ENCODE results near the gene DNMT1. TPM values are rescaled to one million over a fixed set of nuclear protein-coding genes. Genes with fewer than 3 reads are reported as not detected.

DNMT1 gene
- total RNA-seq, 1 donor from 2014 or later = 43.0 TPM

GRCh38 chr19:10138879-10139795 is 55.6 kb downstream of the DNMT1 start:
- DNase-seq = no peak

- no peak for DNase-seq
These were observed 56.7 kb downstream of the DNMT1 start for GRCh38 chr19:10137751-10138682.

- DNase-seq = no peak
These were observed 57.8 kb downstream of the DNMT1 start for GRCh38 chr19:10136936-10137335.

- no peak for DNase-seq
These were observed 59.0 kb downstream of the DNMT1 start for GRCh38 chr19:10135551-10136334.

- DNase-seq = no peak
These were observed 60.7 kb downstream of the DNMT1 start for GRCh38 chr19:10134040-10134439.

- DNase-seq = no peak
These were observed 61.2 kb downstream of the DNMT1 start for GRCh38 chr19:10133596-10133995.

GRCh38 chr19:10132905-10133304 is 61.8 kb downstream of the DNMT1 start:
- DNase-seq = no peak

- no peak for DNase-seq
These were observed 68.5 kb downstream of the DNMT1 start for GRCh38 chr19:10126213-10126639.

GRCh38 chr19:10124429-10124828 is 70.3 kb downstream of the DNMT1 start:
- DNase-seq = no peak

- DNase-seq = peak; percentile 22
These were observed 72.7 kb downstream of the DNMT1 start for GRCh38 chr19:10122045-10122444.

GRCh38 chr19:10120538-10121189 is 74.1 kb downstream of the DNMT1 start:
- peak; percentile 55 for DNase-seq

- no peak for DNase-seq
These were observed 75.8 kb downstream of the DNMT1 start for GRCh38 chr19:10118960-10119359.

- DNase-seq = no peak
These were observed 77.7 kb downstream of the DNMT1 start for GRCh38 chr19:10116866-10117616.

GRCh38 chr19:10116085-10116865 is 78.5 kb downstream of the DNMT1 start:
- no peak for DNase-seq

GRCh38 chr19:10115392-10116084 is 79.2 kb downstream of the DNMT1 start:
- DNase-seq = no peak

- DNase-seq = no peak
These were observed 79.9 kb downstream of the DNMT1 start for GRCh38 chr19:10114651-10115391.

GRCh38 chr19:10113964-10114650 is 80.6 kb downstream of the DNMT1 start:
- DNase-seq = no peak

- no peak for DNase-seq
These were observed 81.2 kb downstream of the DNMT1 start for GRCh38 chr19:10113592-10113963.
